HFFc6 (cell line): Measurements from ENCODE around the gene PEX13. TPM values are rescaled to one million over a fixed set of nuclear protein-coding genes. Genes with fewer than 3 reads are reported as not detected.

ENCODE experiments used
- DNase-seq: peaks from one replicate; pipeline ENCODE4 v3.0.0-alpha.2; 2018
- H3K27ac Mint-ChIP-seq: 2 replicates; pipeline ENCODE4 v1.8.0; 2020; ENCODE audit warnings: mild to moderate bottlenecking, mixed read lengths
- H3K27me3 Mint-ChIP-seq: 2 replicates; pipeline ENCODE4 v1.8.0; 2021; ENCODE audit warnings: mild to moderate bottlenecking, moderate library complexity, mixed read lengths; ENCODE audit not compliant: insufficient read depth
- H3K36me3 Mint-ChIP-seq: 2 replicates; pipeline ENCODE4 v1.8.0; 2021; ENCODE audit warnings: low read depth, mixed read lengths
- H3K4me1 Mint-ChIP-seq: 2 replicates; pipeline ENCODE4 v1.8.0; 2020; ENCODE audit warnings: low read depth, mixed read lengths
- H3K4me3 Mint-ChIP-seq: 2 replicates; pipeline ENCODE4 v1.8.0; 2020; ENCODE audit warnings: mild to moderate bottlenecking, moderate library complexity, mixed read lengths
- H3K9me3 Mint-ChIP-seq: 2 replicates; pipeline ENCODE4 v1.8.0; 2020; ENCODE audit warnings: mild to moderate bottlenecking, mixed read lengths
- CTCF ChIP-seq: fragments of 200-600 bp; sonication (generic); IDR thresholded peaks from 2 replicates; pipeline ENCODE4 v1.5.0; 2021; ENCODE audit warnings: antibody characterized with exemption, mild to moderate bottlenecking
- total RNA-seq, 6 experiments: library from RNA; stranded (reverse); fragmentation: NEBNext Ultra II Directional; extraction: Animal tissue kit (Norgen Biotek cat#: 25700); gene quantifications; 2 replicates in 1 of 6; 3 replicates in 5 of 6; pipeline ENCODE4 v1.2.3, GENCODE V29; 2021

Gene PEX13
- total RNA-seq, 6 experiments from 2014 or later = 21.2 to 24.1 (median 22.4) TPM

- no peak for TF ChIP-seq CTCF
- no peaks in the 10 kb centered on the region for H3K4me1 Mint-ChIP-seq
- peak; percentile 4 for DNase-seq
- H3K36me3 Mint-ChIP-seq = peaks cover 9% of the 10 kb centered on the region
- no peaks in the 10 kb centered on the region for H3K9me3 Mint-ChIP-seq
- H3K27me3 Mint-ChIP-seq = no peaks in the 10 kb centered on the region
- H3K4me3 Mint-ChIP-seq = no peak overlapping the region
- no peak overlapping the region for H3K27ac Mint-ChIP-seq
These were observed 72.9 kb downstream of the PEX13 start for GRCh38 chr2:61090386-61090921.

GRCh38 chr2:61091485-61091884, 74.0 kb downstream of the PEX13 start:
- no peak for DNase-seq
- H3K36me3 Mint-ChIP-seq = peaks cover 13% of the 10 kb centered on the region
- TF ChIP-seq CTCF = no peak
- no peak overlapping the region for H3K4me3 Mint-ChIP-seq
- no peaks in the 10 kb centered on the region for H3K4me1 Mint-ChIP-seq
- H3K9me3 Mint-ChIP-seq = no peaks in the 10 kb centered on the region
- no peak overlapping the region for H3K27ac Mint-ChIP-seq
- no peaks in the 10 kb centered on the region for H3K27me3 Mint-ChIP-seq

- Mint-ChIP-seq H3K27me3 (no peaks in the 10 kb centered on the region), H3K4me1 (no peaks in the 10 kb centered on the region), H3K4me3 (no peak overlapping the region), H3K9me3 (no peaks in the 10 kb centered on the region), H3K27ac (no peak overlapping the region), H3K36me3 (peaks cover 9% of the 10 kb centered on the region; the same call in 1 of the 2 replicates)
- no peak for DNase-seq
- TF ChIP-seq CTCF = no peak
These were observed 78.9 kb downstream of the PEX13 start for GRCh38 chr2:61096438-61096837.

- H3K27me3 Mint-ChIP-seq = no peaks in the 10 kb centered on the region
- TF ChIP-seq CTCF = no peak
These were observed 83.3 kb downstream of the PEX13 start for GRCh38 chr2:61100801-61101200.

More at GRCh38 chr2:61100801-61101200, 83.3 kb downstream of the PEX13 start:
- no peak overlapping the region for H3K4me3 Mint-ChIP-seq
- no peaks in the 10 kb centered on the region for H3K4me1 Mint-ChIP-seq
- no peak for DNase-seq
- H3K9me3 Mint-ChIP-seq = no peaks in the 10 kb centered on the region
- no peak overlapping the region for H3K27ac Mint-ChIP-seq
- peaks cover 18% of the 10 kb centered on the region for H3K36me3 Mint-ChIP-seq

Other genes starting within 250 kb of the PEX13 start
- 1 to 10 TPM; 2.5 to 3.9 (median 3.3) TPM for gene REL, start 136.1 kb upstream of the PEX13 start, total RNA-seq
- 1 to 10 TPM; 4.2 to 6.1 (median 5.3) TPM for gene PUS10, start 535 bp downstream of the PEX13 start, total RNA-seq
- gene SANBR, start 48.2 kb downstream of the PEX13 start, total RNA-seq = 1 to 10 TPM; 5.1 to 9.8 (median 8.4) TPM
- gene C2orf74, start 144.5 kb downstream of the PEX13 start, total RNA-seq = 10 to 100 TPM; 13.5 to 23.0 (median 20.7) TPM